Tibial artery (tissue), 4 donors: ENCODE data around the gene ZBTB7C.

Experiments used
- DNase-seq, 2 donors: peaks; one replicate each; pipeline ENCODE4 v3.0.0-alpha.2; 2019
- H3K27ac ChIP-seq, 2 donors: fragments of 200-600 bp; sonication (generic) in 1 of 2; 1 replicate in 1 of 2; 2 replicates in 1 of 2; pipeline ENCODE4 v1.5.1; 2018 to 2019; ENCODE audit warnings: mild to moderate bottlenecking in 1 of 2
- H3K27me3 ChIP-seq, 2 donors: fragments of 200-600 bp; sonication (generic) in 1 of 2; one replicate each; pipeline versions ENCODE4 v1.5.1 to v1.6.0; 2016 to 2019
- H3K36me3 ChIP-seq, 3 donors: fragments of 200-600 bp; sonication (generic) in 2 of 3; one replicate each; pipeline ENCODE4 v1.5.1; 2016 to 2019; ENCODE audit warnings: mild to moderate bottlenecking in 2 of 3
- H3K4me1 ChIP-seq, 4 donors: fragments of 200-600 bp; sonication (generic) in 2 of 4; 1 replicate in 3 of 4; 2 replicates in 1 of 4; pipeline ENCODE4 v1.5.1; 2016 to 2019
- H3K4me3 ChIP-seq, 2 donors: fragments of 200-600 bp; sonication (generic) in 1 of 2; 1 replicate in 1 of 2; 2 replicates in 1 of 2; pipeline ENCODE4 v1.5.1; 2018 to 2019; ENCODE audit warnings: mild to moderate bottlenecking in 2 of 2
- H3K9me3 ChIP-seq, 3 donors: fragments of 200-600 bp; sonication (generic) in 1 of 3; one replicate each; pipeline ENCODE4 v1.5.1; 2016 to 2019
- intact Hi-C: fragments of 100-400 bp; cut with DNase I; formaldehyde crosslinking; loops from one replicate; pipeline ENCODE4 v1.15.0; 2023; ENCODE audit warnings: low total_unique reads
- TF ChIP-seq, protein P1 (sequence below), 2 experiments: fragments of 200-600 bp in 1 of 2; fragments of 450-650 bp in 1 of 2; IDR thresholded peaks; one replicate each; pipeline ENCODE4 v1.5.1; 2017 to 2019; ENCODE audit warnings: antibody characterized with exemption in 2 of 2, mild to moderate bottlenecking in 1 of 2, moderate library complexity in 1 of 2

The ZBTB7C gene

DNA sequence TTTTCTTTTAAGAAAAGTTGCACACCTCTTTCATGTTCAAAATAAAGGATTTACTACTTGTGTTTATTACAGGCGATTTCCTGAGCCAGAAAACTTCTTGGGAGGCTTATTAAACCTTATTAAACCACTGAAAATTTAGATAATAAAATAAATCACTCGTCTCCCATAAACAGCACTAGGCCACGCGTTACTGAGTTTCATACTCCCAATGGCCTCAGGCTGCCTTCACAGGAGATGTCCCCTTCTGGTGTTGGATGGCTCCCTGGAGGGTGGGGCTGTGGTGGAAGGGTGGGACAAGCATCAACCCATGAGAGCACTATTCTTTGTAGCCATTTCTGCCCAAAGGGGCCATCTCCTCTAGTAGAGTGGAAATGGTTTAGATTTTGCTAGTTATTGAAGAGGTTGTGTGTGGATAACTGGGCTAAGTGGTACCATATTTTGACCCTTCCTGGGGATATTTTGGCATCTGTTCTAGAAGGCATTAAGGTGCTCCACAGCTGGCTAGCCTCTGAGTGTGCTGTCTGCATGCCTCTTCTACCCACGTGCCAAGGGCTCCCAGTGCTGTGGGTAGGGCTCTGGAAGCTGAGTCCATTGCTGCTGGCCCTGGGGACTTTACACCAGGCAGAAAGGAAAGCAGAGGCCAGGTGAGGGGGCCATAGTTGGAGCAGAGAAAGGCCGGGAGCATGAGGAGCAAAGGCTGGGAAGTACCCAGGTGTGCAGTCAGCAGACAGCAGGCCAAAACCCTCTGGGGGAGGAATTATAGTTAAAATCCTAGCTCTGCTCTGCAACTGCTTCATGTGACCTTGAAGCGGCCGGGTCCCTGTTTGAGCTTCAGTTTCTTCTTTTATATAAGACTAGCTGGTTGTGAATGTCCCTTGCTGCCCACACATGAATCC, 357.0 kb downstream of the ZBTB7C start:
- no peak overlapping the region for H3K4me3 ChIP-seq
- H3K36me3 ChIP-seq: no peaks in the 10 kb centered on the region
- H3K27me3 ChIP-seq: no peaks in the 10 kb centered on the region
- H3K9me3 ChIP-seq: no peaks in the 10 kb centered on the region
- TF ChIP-seq, protein P1, sequence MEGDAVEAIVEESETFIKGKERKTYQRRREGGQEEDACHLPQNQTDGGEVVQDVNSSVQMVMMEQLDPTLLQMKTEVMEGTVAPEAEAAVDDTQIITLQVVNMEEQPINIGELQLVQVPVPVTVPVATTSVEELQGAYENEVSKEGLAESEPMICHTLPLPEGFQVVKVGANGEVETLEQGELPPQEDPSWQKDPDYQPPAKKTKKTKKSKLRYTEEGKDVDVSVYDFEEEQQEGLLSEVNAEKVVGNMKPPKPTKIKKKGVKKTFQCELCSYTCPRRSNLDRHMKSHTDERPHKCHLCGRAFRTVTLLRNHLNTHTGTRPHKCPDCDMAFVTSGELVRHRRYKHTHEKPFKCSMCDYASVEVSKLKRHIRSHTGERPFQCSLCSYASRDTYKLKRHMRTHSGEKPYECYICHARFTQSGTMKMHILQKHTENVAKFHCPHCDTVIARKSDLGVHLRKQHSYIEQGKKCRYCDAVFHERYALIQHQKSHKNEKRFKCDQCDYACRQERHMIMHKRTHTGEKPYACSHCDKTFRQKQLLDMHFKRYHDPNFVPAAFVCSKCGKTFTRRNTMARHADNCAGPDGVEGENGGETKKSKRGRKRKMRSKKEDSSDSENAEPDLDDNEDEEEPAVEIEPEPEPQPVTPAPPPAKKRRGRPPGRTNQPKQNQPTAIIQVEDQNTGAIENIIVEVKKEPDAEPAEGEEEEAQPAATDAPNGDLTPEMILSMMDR (IDR thresholded peaks at IDR 0.05): no peak
- no peak overlapping the region for H3K27ac ChIP-seq
- H3K4me1 ChIP-seq: peaks cover 0 to 13% (median 3%) of the 10 kb centered on the region in 4 donors
- intact Hi-C loops: no loop called here
- DNase-seq: no peak

- Histone ChIP-seq H3K27ac (no peak overlapping the region), H3K4me1 (peaks cover 0 to 21% (median 7%) of the 10 kb centered on the region in 4 donors), H3K27me3 (no peaks in the 10 kb centered on the region), H3K9me3 (no peaks in the 10 kb centered on the region), H3K36me3 (no peaks in the 10 kb centered on the region), H3K4me3 (no peak overlapping the region)
- intact Hi-C loops: no loop called here
- TF ChIP-seq, protein P1 (IDR thresholded peaks at IDR 0.05): no peak
- DNase-seq: no peak
These were observed 359.0 kb downstream of the ZBTB7C start for GRCh38 chr18:48050176-48050575.

DNA sequence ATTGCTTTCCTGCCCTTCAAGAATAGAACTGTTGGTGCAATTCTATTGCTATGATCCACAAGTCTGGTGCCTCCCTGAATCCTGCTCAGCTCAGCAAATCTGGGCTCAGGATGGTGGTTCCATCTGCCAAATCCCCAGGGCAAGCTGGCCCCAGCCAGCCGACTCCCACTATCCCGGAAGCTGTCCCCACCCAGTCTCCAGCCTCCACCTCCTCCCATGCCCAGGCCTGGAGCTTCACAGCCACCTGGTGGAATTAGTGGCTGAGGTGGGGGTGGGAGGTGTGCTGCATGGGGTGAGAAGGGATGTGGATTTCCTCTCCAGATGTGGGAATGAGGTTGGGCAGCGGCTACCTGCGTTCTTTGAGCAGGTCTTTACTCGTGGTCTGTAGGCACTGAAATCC, 359.4 kb downstream of the ZBTB7C start:
- no peaks in the 10 kb centered on the region for H3K27me3 ChIP-seq
- H3K9me3 ChIP-seq: no peaks in the 10 kb centered on the region
- intact Hi-C loops: no loop called here
- H3K4me3 ChIP-seq: no peak overlapping the region
- H3K27ac ChIP-seq: no peak overlapping the region
- no peaks in the 10 kb centered on the region for H3K36me3 ChIP-seq
- no peak for DNase-seq
- TF ChIP-seq, protein P1 (IDR thresholded peaks at IDR 0.05): no peak
- peaks cover 0 to 21% (median 7%) of the 10 kb centered on the region in 4 donors for H3K4me1 ChIP-seq

DNA sequence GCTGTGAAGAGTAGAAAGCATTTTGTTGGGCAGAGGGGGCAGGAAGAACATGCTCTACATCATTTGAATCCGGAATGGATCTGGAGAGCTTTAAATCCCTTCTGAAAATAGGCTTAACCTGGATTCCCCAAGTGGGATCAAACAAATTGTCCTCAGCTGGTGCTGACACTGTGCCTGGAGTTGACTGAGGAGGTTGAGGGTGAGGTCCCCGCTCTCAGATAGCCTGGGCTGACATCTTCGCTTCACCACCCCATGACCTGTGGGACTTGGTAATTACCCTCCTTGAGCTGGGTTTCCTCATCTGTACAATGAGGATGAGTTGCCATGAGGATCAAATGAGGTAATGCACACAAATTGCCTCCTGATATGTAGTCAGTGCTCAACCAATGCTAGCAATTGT, 360.9 kb downstream of the ZBTB7C start:
- H3K27me3 ChIP-seq: no peaks in the 10 kb centered on the region
- no peak overlapping the region for H3K4me3 ChIP-seq
- TF ChIP-seq, protein P1 (IDR thresholded peaks at IDR 0.05): no peak
- H3K4me1 ChIP-seq: peaks cover 0 to 21% (median 7%) of the 10 kb centered on the region in 4 donors
- intact Hi-C loops: no loop called here
- H3K27ac ChIP-seq: no peak overlapping the region
- no peaks in the 10 kb centered on the region for H3K36me3 ChIP-seq
- H3K9me3 ChIP-seq: no peaks in the 10 kb centered on the region
- peak in 1 of 2 donors; percentile 23 for DNase-seq

- TF ChIP-seq, protein P1 (IDR thresholded peaks at IDR 0.05): no peak
- H3K27ac ChIP-seq: no peak overlapping the region
- peak in 1 of 2 donors; percentile 29 for DNase-seq
- intact Hi-C loops: no loop called here
- H3K4me3 ChIP-seq: no peak overlapping the region
- peaks cover 0 to 21% (median 7%) of the 10 kb centered on the region in 4 donors for H3K4me1 ChIP-seq
- H3K27me3 ChIP-seq: no peaks in the 10 kb centered on the region
- H3K36me3 ChIP-seq: no peaks in the 10 kb centered on the region
- no peaks in the 10 kb centered on the region for H3K9me3 ChIP-seq
These were observed 362.3 kb downstream of the ZBTB7C start for GRCh38 chr18:48046843-48047242.
